Activated naive CD8-positive, alpha-beta T cell treated with anti-CD3 and anti-CD28 coated beads for 36 hours (primary cell): ENCODE measurements around the gene PRPF31. TPM values are rescaled to one million over a fixed set of nuclear protein-coding genes. Genes with fewer than 3 reads are reported as not detected.
"Not testable (repeated sequence)": the region's sequence is repeated elsewhere in the genome, so short reads cannot be mapped to it uniquely, and the experiment has no call there.

Source experiments
- DNase-seq: peaks from one replicate; pipeline ENCODE4 v3.0.0; 2021
- H3K27ac Mint-ChIP-seq: one replicate; pipeline ENCODE4 v1.8.0; 2022; ENCODE audit warnings: mild to moderate bottlenecking, moderate library complexity, mixed read lengths
- H3K27me3 Mint-ChIP-seq: one replicate; pipeline ENCODE4 v1.8.0; 2022; ENCODE audit warnings: mild to moderate bottlenecking, mixed read lengths
- H3K36me3 Mint-ChIP-seq: one replicate; pipeline ENCODE4 v1.8.0; 2021; ENCODE audit warnings: mild to moderate bottlenecking, mixed read lengths
- H3K4me1 Mint-ChIP-seq: one replicate; pipeline ENCODE4 v1.8.0; 2021; ENCODE audit warnings: mixed read lengths
- H3K4me3 Mint-ChIP-seq: one replicate; pipeline ENCODE4 v1.8.0; 2022; ENCODE audit warnings: mild to moderate bottlenecking, moderate library complexity, mixed read lengths
- H3K9me3 Mint-ChIP-seq: one replicate; pipeline ENCODE4 v1.8.0; 2022; ENCODE audit warnings: mixed read lengths
- total RNA-seq, 2 experiments: library from RNA; stranded (reverse); gene quantifications; one replicate each; pipeline ENCODE4 v1.2.3, GENCODE V29; 2021

Gene PRPF31
- total RNA-seq, 2 experiments from 2014 or later = 120 to 124 TPM

GRCh38 chr19:54160854-54161253, 45.3 kb downstream of the PRPF31 start:
- DNase-seq = no peak
- Mint-ChIP-seq H3K27ac (peak overlapping the region; percentile 98), H3K4me1 (peaks cover 35% of the 10 kb centered on the region), H3K36me3 (peaks cover 6% of the 10 kb centered on the region), H3K4me3 (peak overlapping the region; percentile 98), H3K9me3 (no peaks in the 10 kb centered on the region), H3K27me3 (peaks cover 30% of the 10 kb centered on the region)

- DNase-seq = peak; percentile 76
- H3K4me3 Mint-ChIP-seq = peak overlapping the region; percentile 77
- no peaks in the 10 kb centered on the region for H3K9me3 Mint-ChIP-seq
- H3K27me3 Mint-ChIP-seq = peaks cover 38% of the 10 kb centered on the region
- H3K36me3 Mint-ChIP-seq = no peaks in the 10 kb centered on the region
- peaks cover 32% of the 10 kb centered on the region for H3K4me1 Mint-ChIP-seq
- no peak overlapping the region for H3K27ac Mint-ChIP-seq
These were observed 46.8 kb downstream of the PRPF31 start for GRCh38 chr19:54162241-54162805.

- peaks cover 38% of the 10 kb centered on the region for H3K27me3 Mint-ChIP-seq
- no peak for DNase-seq
- no peaks in the 10 kb centered on the region for H3K9me3 Mint-ChIP-seq
- H3K27ac Mint-ChIP-seq = no peak overlapping the region
- peaks cover 32% of the 10 kb centered on the region for H3K4me1 Mint-ChIP-seq
- no peaks in the 10 kb centered on the region for H3K36me3 Mint-ChIP-seq
- peak overlapping the region; percentile 33 for H3K4me3 Mint-ChIP-seq
These were observed 47.3 kb downstream of the PRPF31 start for GRCh38 chr19:54162884-54163283.

- peaks cover 28% of the 10 kb centered on the region for H3K4me1 Mint-ChIP-seq
- no peaks in the 10 kb centered on the region for H3K9me3 Mint-ChIP-seq
- H3K27me3 Mint-ChIP-seq = peaks cover 38% of the 10 kb centered on the region
- no peak overlapping the region for H3K27ac Mint-ChIP-seq
- H3K36me3 Mint-ChIP-seq = no peaks in the 10 kb centered on the region
- peak overlapping the region; percentile 18 for H3K4me3 Mint-ChIP-seq
- peak; percentile 54 for DNase-seq
These were observed 49.0 kb downstream of the PRPF31 start for GRCh38 chr19:54164369-54165068.

GRCh38 chr19:54165222-54165621, 49.7 kb downstream of the PRPF31 start:
- Mint-ChIP-seq H3K4me3 (no peak overlapping the region), H3K27me3 (peaks cover 38% of the 10 kb centered on the region), H3K27ac (no peak overlapping the region), H3K9me3 (no peaks in the 10 kb centered on the region), H3K4me1 (peaks cover 28% of the 10 kb centered on the region), H3K36me3 (no peaks in the 10 kb centered on the region)
- no peak for DNase-seq

GRCh38 chr19:54168174-54168917, 52.8 kb downstream of the PRPF31 start:
- Mint-ChIP-seq H3K9me3 (no peaks in the 10 kb centered on the region), H3K4me3 (no peak overlapping the region), H3K36me3 (no peaks in the 10 kb centered on the region), H3K4me1 (peaks cover 13% of the 10 kb centered on the region), H3K27me3 (peaks cover 33% of the 10 kb centered on the region), H3K27ac (no peak overlapping the region)
- peak; percentile 88 for DNase-seq

- Mint-ChIP-seq H3K4me1 (peaks cover 11% of the 10 kb centered on the region), H3K4me3 (no peak overlapping the region), H3K9me3 (no peaks in the 10 kb centered on the region), H3K27ac (no peak overlapping the region), H3K27me3 (peaks cover 24% of the 10 kb centered on the region), H3K36me3 (no peaks in the 10 kb centered on the region)
- no peak for DNase-seq
These were observed 53.7 kb downstream of the PRPF31 start for GRCh38 chr19:54169149-54169740.

- not testable (repeated sequence) for DNase-seq, H3K27me3 Mint-ChIP-seq, H3K27ac Mint-ChIP-seq, H3K36me3 Mint-ChIP-seq, H3K9me3 Mint-ChIP-seq, H3K4me1 Mint-ChIP-seq, H3K4me3 Mint-ChIP-seq
These were observed 56.3 kb downstream of the PRPF31 start for GRCh38 chr19:54171736-54172431.

GRCh38 chr19:54172471-54173358, 57.2 kb downstream of the PRPF31 start, which contains the start of gene TMC4:
TSS of gene TMC4 (minus strand) at chr19:54173160. CDS start at chr19:54173117, 43 bp downstream.
- no peak within 1 kb of the TSS for H3K27ac Mint-ChIP-seq

GRCh38 chr19:54173359-54173699, 57.8 kb downstream of the PRPF31 start:
- no peak for DNase-seq
- Mint-ChIP-seq H3K27ac (no peak overlapping the region), H3K36me3 (peaks cover 13% of the 10 kb centered on the region), H3K4me1 (peaks cover 2% of the 10 kb centered on the region), H3K27me3 (no peaks in the 10 kb centered on the region), H3K4me3 (no peak overlapping the region), H3K9me3 (no peaks in the 10 kb centered on the region)

More at GRCh38 chr19:54172471-54173358, 57.2 kb downstream of the PRPF31 start, which contains the start of gene TMC4:
- DNase-seq = no peak
- Mint-ChIP-seq H3K9me3 (no peaks in the 10 kb centered on the region), H3K4me3 (no peak within 1 kb of the TSS), H3K36me3 (peaks cover 8% of the 10 kb centered on the region), H3K4me1 (peaks cover 6% of the 10 kb centered on the region), H3K27me3 (no peaks in the 10 kb centered on the region)

GRCh38 chr19:54173951-54174834, 58.6 kb downstream of the PRPF31 start:
- H3K4me3 Mint-ChIP-seq = no peak overlapping the region
- no peak overlapping the region for H3K27ac Mint-ChIP-seq
- H3K27me3 Mint-ChIP-seq = no peaks in the 10 kb centered on the region
- peaks cover 18% of the 10 kb centered on the region for H3K36me3 Mint-ChIP-seq
- peaks cover 2% of the 10 kb centered on the region for H3K4me1 Mint-ChIP-seq
- DNase-seq = no peak
- no peaks in the 10 kb centered on the region for H3K9me3 Mint-ChIP-seq

GRCh38 chr19:54178581-54179261, 63.2 kb downstream of the PRPF31 start:
- Mint-ChIP-seq H3K4me3 (no peak overlapping the region), H3K27me3 (no peaks in the 10 kb centered on the region), H3K36me3 (peaks cover 19% of the 10 kb centered on the region), H3K4me1 (no peaks in the 10 kb centered on the region), H3K9me3 (no peaks in the 10 kb centered on the region), H3K27ac (no peak overlapping the region)
- peak; percentile 38 for DNase-seq
